GM21576 (cell line): ENCODE results near the gene AFMID.

Experiments
- ATAC-seq: cut with Tn5 transposase; IDR thresholded peaks from one replicate; pipeline ENCODE4 v1.9.1; 2021; ENCODE audit warnings: mild to moderate bottlenecking, moderate library complexity; ENCODE audit not compliant: unreplicated experiment

AFMID gene

DNA sequence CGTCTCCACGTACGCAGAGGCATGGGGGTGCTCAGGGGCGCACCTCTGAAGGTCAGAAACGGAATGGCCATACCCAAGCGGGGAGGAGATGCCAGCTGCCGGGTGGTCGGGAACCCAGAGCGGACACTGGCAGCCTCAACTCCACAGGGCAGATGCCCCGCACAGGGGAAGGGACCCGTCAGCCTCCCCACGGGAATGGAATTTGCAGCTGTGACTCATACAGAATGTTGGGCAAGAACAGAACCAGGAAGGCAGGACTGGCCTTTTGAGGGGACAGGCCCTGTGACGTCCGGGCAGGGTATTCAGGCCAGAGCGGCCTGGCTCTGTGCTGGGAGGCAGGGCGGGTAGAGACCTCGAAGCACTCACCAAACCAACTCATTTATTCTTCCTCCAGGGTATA is 7.8 kb upstream of the AFMID start:
- ATAC-seq, result no peak

GRCh38 chr17:78180083-78180482 is 7.1 kb upstream of the AFMID start:
- no peak for ATAC-seq

DNA sequence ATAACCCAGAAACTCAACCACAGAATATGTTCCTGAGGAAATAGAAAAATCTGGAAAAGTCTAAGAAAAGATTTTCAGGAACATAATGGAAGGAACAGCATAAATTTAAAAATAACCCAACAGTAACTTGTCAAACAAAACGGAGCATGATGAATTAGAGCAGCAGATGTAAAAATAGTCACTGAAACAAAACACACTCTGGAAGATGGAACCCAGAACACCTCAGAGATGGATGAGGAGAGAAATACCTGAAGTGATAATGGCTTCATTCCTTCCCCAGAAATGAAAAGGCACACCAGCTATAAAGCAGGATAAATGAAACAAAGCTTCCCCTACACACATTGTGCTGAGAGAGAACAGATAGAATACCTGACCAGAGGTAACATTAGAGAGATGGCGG is 6.7 kb upstream of the AFMID start:
- ATAC-seq, result no peak

DNA sequence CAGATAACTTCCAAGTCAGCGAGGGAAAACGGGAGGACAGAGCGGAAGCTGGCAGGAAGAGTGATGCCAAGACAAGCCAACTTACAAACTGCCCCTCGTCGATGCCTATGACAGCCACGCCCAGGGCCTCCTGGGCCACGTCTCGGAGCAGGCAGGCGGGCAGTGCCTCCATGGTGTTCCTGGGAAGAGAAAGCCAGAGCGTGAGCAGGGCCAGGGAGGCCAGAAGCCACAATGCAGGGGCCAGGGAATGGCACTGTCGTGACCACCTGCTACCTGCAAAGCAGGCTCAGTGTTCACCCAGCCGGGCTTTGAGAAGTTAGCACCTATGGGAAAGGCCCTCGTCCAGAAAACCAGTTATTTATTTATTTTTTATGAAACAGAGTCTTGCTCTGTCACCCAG is 4.7 kb upstream of the AFMID start:
- ATAC-seq, result no peak

GRCh38 chr17:78183916-78184315 is 3.2 kb upstream of the AFMID start:
- no peak for ATAC-seq

- ATAC-seq, result no peak
Observed at GRCh38 chr17:78184351-78184750, 2.8 kb upstream of the AFMID start.

DNA sequence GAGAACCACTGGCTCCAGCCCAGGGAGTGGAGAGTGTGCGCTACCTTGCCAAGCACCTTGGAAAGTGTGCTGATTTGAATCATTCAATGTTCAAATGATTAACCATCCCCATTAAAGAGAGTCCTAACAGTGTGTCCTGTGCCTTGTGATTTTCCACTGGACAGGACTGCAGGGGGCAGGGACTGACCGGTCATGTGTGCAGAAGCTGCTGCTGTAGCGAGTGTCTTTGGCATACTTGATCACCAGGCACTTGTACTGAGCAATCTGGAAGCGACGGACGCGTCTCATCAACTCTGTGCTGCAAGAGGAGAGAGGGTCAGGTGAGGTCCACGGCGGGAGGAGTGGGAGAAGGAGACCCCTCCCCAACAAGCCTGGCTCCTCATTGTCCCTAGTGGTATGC is 2.3 kb upstream of the AFMID start:
- ATAC-seq, result no peak

DNA sequence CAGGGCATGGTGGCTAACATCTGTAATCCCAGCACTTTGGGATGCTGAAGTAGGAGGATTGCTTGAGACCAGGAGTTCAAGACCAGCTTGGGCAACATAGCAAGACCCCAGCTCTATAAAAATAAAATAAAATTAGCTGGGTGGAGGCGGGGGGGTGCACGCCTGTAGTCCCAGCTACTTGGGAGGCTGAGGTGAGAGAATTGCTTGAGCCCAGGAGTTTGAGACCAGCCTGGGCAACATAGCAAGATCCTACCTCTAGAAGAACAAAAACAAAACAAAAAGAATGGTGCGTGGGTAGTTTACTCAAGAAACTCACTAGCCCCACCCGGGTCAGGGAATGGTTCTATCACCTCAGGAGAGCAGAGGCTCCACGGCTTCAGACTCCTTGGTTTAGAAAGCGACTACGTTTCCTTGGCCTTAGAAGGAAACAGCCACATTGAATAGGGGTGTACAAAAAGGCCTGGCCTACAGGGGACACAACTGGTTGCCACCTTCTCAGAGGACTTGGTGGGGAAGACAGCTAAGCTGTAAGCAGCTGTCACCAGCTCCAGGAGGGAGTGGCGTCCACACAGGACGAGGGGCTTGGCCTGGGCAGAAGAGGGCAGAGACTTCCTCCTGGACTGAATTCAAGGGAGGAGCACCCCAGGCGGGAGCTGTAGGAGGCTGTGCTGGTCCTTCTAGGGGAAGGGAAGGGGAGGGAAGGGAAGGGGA is 1.0 kb upstream of the AFMID start:
- ATAC-seq, result no peak

DNA sequence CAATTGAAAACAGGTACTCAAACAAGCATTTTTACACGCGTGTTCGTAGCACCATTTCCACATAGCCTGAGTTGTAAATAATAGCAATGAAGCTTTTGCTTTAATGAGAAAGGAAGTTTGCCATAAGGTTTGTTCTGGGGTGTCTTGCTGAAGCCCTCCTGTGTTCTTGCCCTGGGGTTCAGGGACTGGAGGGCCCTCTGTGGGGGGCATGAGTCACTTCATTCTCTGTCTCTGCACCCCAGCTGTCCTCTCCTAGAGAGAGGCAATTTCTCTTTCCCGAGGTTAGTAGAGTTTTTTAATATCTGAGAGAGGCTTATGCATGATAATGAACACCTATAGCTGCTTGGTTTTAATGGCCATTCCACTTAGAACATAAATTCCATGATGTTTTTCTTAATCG is 9.6 kb downstream of the AFMID start:
- no peak for ATAC-seq

- no peak for ATAC-seq
Observed at GRCh38 chr17:78197147-78197832, 10.1 kb downstream of the AFMID start.

DNA sequence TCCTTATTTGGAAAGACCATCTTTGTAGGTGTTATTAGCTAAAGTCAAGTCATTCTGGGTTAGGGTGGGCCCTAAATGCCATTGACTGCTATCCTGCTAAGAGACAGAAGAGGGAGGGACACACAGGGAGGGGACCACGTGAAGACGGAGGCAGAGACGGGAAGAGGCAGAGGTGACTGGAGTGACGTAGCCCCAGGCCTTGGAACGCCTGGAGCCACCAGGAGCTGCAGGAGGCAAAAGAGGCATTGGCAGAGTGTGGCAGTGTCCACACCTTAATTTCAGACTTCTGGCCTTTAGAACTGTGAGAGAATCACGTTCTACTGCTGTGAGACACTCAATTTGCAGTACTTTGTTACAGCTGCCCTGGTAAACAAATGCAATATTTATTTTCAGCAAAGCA is 13.3 kb downstream of the AFMID start:
- no peak for ATAC-seq

- no peak for ATAC-seq
Observed at GRCh38 chr17:78202666-78203065, 15.5 kb downstream of the AFMID start.

- no peak for ATAC-seq
Observed at GRCh38 chr17:78204387-78205123, 17.4 kb downstream of the AFMID start.

- no peak for ATAC-seq
Observed at GRCh38 chr17:78205124-78205775, 18.1 kb downstream of the AFMID start.

DNA sequence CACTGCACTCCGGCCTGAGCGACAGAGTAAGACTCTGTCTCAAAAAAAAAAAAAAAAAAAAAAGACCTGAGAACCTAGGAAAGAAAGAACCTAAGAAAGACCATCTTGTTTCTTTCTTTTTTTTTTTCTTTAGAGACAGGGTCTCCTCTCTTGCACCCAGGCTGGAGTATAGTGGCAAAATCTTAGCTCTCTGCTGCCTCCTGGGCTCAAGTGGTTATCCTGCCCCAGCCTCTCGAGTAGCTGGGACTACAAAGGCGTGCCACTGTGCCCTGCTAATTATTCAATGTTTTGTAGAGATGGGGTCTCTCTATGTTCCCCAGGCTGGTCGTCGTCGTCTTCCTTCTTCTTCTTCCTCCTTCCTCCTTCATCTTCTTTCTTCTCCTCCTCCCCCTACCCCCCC is 19.1 kb downstream of the AFMID start:
- no peak for ATAC-seq

GRCh38 chr17:78208486-78208885 is 21.3 kb downstream of the AFMID start:
- ATAC-seq, result no peak

DNA sequence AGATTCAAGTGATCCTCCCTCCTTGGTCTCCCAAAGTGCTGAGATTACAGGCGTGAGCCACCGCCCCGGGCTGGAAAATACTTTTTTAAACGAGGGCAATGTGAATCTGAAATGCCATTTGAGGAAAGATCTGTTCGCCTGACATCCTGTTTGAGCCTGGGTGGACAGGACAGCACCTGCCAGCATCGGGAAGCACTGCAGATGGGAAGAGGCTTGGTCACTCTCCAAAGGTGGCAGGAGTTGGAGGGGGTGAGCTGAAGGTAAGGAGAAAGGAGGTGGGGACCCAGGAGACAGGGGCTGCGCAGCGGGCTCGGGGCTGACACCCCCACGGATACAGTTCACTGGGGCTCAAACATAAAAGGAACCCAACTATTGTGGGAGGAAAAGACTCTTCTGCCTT is 22.9 kb downstream of the AFMID start:
- no peak for ATAC-seq

DNA sequence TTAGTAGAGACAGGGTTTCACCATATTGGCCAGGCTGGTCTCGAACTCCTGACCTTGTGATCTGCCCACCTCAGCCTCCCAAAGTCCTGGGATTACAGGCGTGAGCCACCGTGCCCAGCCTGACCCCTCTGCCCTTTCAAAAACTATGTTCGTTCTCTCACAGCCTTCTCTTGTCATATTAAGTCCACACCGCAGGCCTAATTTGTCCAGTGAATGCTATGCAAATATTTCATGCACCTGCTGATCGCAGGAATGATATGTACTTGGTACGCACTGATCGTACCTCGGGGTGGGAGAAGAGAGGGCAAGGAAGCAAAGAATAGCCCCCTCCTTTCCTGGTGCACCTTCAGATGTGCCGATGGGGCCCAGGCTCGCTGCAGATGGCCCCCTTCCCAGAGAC is 23.9 kb downstream of the AFMID start:
- no peak for ATAC-seq

DNA sequence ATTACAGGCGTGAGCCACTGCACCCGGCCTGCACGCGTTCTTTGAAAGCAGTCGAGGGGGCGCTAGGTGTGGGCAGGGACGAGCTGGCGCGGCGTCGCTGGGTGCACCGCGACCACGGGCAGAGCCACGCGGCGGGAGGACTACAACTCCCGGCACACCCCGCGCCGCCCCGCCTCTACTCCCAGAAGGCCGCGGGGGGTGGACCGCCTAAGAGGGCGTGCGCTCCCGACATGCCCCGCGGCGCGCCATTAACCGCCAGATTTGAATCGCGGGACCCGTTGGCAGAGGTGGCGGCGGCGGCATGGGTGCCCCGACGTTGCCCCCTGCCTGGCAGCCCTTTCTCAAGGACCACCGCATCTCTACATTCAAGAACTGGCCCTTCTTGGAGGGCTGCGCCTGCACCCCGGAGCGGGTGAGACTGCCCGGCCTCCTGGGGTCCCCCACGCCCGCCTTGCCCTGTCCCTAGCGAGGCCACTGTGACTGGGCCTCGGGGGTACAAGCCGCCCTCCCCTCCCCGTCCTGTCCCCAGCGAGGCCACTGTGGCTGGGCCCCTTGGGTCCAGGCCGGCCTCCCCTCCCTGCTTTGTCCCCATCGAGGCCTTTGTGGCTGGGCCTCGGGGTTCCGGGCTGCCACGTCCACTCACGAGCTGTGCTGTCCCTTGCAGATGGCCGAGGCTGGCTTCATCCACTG is 27.0 kb downstream of the AFMID start, which contains the start of gene BIRC5:
Gene BIRC5, plus strand, starts transcription at position 238 of the 690 bp plus-strand sequence. Its CDS starts 64 bp downstream, at position 302.
- ATAC-seq, result peak; percentile 82

DNA sequence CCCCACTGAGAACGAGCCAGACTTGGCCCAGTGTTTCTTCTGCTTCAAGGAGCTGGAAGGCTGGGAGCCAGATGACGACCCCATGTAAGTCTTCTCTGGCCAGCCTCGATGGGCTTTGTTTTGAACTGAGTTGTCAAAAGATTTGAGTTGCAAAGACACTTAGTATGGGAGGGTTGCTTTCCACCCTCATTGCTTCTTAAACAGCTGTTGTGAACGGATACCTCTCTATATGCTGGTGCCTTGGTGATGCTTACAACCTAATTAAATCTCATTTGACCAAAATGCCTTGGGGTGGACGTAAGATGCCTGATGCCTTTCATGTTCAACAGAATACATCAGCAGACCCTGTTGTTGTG is 27.5 kb downstream of the AFMID start:
- ATAC-seq, result no peak
